Activated naive CD8-positive, alpha-beta T cell treated with anti-CD3 and anti-CD28 coated beads for 36 hours (primary cell): ENCODE data around the gene CENPN. TPM values are rescaled to one million over a fixed set of nuclear protein-coding genes. Genes with fewer than 3 reads are reported as not detected.

Experiments
- DNase-seq: peaks from one replicate; pipeline ENCODE4 v3.0.0; 2021
- H3K27ac Mint-ChIP-seq: one replicate; pipeline ENCODE4 v1.8.0; 2022; ENCODE audit warnings: mild to moderate bottlenecking, moderate library complexity, mixed read lengths
- H3K27me3 Mint-ChIP-seq: one replicate; pipeline ENCODE4 v1.8.0; 2022; ENCODE audit warnings: mild to moderate bottlenecking, mixed read lengths
- H3K36me3 Mint-ChIP-seq: one replicate; pipeline ENCODE4 v1.8.0; 2021; ENCODE audit warnings: mild to moderate bottlenecking, mixed read lengths
- H3K4me1 Mint-ChIP-seq: one replicate; pipeline ENCODE4 v1.8.0; 2021; ENCODE audit warnings: mixed read lengths
- H3K4me3 Mint-ChIP-seq: one replicate; pipeline ENCODE4 v1.8.0; 2022; ENCODE audit warnings: mild to moderate bottlenecking, moderate library complexity, mixed read lengths
- H3K9me3 Mint-ChIP-seq: one replicate; pipeline ENCODE4 v1.8.0; 2022; ENCODE audit warnings: mixed read lengths
- total RNA-seq, 2 experiments: library from RNA; stranded (reverse); gene quantifications; one replicate each; pipeline ENCODE4 v1.2.3, GENCODE V29; 2021

Gene CENPN
- total RNA-seq, 2 experiments from 2014 or later: 62.5 to 70.3 TPM

DNA sequence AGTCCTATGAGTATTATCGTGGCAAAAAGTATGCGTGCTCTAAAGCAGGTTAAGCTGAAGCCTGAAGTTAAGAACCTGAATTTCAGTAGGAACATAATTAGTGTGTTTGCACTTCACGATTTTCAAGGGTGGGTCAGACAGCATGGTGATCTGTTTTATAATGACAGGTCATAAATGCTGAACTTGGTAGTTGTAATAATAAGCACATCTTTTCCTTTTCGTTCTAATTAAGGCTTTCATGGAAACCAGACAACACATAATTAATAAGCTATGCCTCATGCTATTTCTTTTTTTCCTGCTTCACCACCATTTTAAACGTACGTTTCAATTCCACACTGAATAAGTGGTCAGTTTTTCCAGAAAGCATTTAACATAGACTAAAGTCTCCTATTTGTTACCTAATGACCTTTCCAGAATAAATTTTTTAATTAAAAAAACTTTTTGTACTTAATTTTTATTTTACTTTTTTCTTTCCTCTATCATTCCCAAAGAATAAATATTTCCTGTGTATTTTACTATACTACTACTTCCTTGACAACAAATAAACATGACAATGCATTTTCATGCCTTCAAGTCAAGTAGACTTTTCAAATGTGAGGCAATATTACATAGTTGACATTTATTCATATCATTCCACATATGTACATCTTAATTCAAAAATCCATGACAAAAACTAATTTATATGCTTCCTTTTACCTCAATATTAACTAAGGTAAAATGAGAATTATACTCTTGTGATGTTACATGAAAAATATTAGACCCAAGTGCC lies 22.7 kb upstream of the CENPN start:
- H3K9me3 Mint-ChIP-seq: no peaks in the 10 kb centered on the region
- H3K36me3 Mint-ChIP-seq: peaks cover 19% of the 10 kb centered on the region
- peaks cover 19% of the 10 kb centered on the region for H3K4me1 Mint-ChIP-seq
- no peak for DNase-seq
- no peaks in the 10 kb centered on the region for H3K27me3 Mint-ChIP-seq
- no peak overlapping the region for H3K4me3 Mint-ChIP-seq
- H3K27ac Mint-ChIP-seq: no peak overlapping the region

DNA sequence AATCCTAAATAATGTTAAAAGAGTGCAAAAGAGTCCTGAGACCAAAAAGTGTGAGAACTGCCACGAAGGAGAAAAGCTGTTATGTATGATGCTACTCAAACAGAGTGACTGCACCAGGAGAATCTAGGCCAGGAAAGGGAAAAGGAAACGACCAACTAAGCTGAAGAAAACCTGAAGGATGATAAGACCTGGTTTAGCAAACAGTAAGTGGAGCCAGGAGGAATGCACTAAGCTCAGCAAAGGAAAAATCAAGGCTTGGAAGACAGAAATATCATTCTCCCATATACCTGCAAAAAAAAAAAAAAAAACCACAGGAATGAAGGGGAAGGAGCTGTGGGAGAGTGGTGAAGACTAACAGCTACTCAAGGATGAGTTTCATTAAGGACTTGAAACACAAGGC lies 21.4 kb upstream of the CENPN start:
- Mint-ChIP-seq H3K4me3 (no peak overlapping the region), H3K27me3 (no peaks in the 10 kb centered on the region), H3K27ac (no peak overlapping the region), H3K4me1 (peaks cover 19% of the 10 kb centered on the region), H3K36me3 (peaks cover 23% of the 10 kb centered on the region), H3K9me3 (no peaks in the 10 kb centered on the region)
- no peak for DNase-seq

DNA sequence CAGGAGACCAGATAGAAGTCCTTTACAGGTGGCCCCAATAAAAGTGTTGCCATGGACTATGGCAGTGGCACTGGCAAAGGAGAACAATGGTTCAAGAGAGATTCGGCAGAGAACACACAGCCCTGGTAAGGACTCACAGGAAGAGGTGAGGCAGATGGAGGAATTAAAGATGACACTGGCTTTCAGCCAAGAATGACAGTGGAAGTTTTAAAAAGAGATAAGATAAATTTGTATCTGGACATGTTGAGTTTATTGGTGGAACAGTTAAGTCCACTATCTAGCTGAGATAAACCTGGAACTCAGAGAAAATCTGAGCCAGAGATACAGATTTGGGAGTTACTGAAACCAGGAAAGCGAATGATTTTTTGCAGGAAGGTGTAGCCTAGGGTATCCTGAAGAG lies 20.5 kb upstream of the CENPN start:
- H3K27me3 Mint-ChIP-seq: no peaks in the 10 kb centered on the region
- peaks cover 26% of the 10 kb centered on the region for H3K36me3 Mint-ChIP-seq
- peaks cover 19% of the 10 kb centered on the region for H3K4me1 Mint-ChIP-seq
- no peak overlapping the region for H3K4me3 Mint-ChIP-seq
- H3K27ac Mint-ChIP-seq: no peak overlapping the region
- DNase-seq: no peak
- H3K9me3 Mint-ChIP-seq: no peaks in the 10 kb centered on the region

DNA sequence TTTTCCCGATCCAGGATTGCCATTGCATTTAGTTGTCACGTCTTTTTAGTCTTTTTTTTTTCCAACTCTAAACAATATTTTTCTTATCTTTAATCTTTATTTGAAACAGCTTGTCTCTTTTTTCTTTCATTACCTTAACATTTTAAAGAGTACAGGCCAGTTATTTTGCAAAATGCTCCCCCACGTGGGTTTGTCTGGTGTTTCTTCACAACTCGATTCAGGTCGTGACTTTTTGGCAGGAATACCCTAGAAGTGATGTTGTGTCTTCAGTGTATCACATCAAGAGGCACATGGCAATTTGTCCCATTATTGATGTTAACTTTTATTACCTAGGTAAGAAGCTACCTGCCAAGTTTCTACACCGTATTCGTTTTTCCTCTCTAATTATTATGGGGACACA lies 18.3 kb upstream of the CENPN start:
- H3K27me3 Mint-ChIP-seq: no peaks in the 10 kb centered on the region
- H3K27ac Mint-ChIP-seq: no peak overlapping the region
- no peak for DNase-seq
- H3K9me3 Mint-ChIP-seq: no peaks in the 10 kb centered on the region
- no peak overlapping the region for H3K4me3 Mint-ChIP-seq
- peaks cover 19% of the 10 kb centered on the region for H3K4me1 Mint-ChIP-seq
- H3K36me3 Mint-ChIP-seq: peaks cover 32% of the 10 kb centered on the region

DNA sequence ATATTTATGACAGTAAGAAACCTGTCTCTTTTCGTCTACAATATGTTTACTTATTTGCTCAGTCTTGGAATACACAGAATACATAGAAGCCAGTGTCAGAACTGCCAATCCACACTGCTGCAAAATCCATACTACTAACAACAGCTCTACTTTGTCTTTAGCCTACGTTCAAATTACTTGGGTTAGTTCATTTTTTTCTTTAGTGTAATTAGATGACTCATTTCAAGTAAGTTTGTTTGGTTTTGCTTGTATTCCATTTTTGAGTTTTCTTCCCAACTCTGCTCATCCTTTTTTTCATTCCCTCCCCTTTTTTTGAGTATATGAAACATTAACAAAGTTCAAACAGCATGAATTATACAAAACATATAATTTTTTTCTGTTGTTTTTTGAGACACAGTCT lies 17.2 kb upstream of the CENPN start:
- Mint-ChIP-seq H3K36me3 (peaks cover 39% of the 10 kb centered on the region), H3K27ac (no peak overlapping the region), H3K4me1 (peaks cover 28% of the 10 kb centered on the region), H3K9me3 (no peaks in the 10 kb centered on the region), H3K4me3 (no peak overlapping the region), H3K27me3 (no peaks in the 10 kb centered on the region)
- DNase-seq: no peak

DNA sequence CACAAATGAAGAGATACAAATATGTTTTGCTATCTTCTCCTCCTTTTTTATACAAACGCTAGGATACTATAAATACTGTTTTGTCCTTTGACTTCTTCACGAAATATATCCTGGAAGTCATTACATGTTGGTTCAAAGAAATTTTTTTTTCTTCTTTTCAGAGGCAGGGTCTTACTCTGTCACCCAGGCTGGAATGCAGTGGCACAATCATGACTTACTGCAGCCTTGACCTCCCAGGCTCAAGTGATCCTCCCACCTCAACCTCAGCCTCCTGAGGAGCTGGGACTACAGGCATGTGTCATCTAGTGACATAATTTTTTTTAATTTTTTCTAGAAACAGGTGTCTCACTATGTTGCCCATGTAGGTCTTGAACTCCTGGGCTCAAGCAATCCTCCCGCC lies 16.4 kb upstream of the CENPN start:
- DNase-seq: no peak
- Mint-ChIP-seq H3K9me3 (no peaks in the 10 kb centered on the region), H3K4me3 (no peak overlapping the region), H3K27me3 (no peaks in the 10 kb centered on the region), H3K27ac (no peak overlapping the region), H3K4me1 (peaks cover 30% of the 10 kb centered on the region), H3K36me3 (peaks cover 38% of the 10 kb centered on the region)

DNA sequence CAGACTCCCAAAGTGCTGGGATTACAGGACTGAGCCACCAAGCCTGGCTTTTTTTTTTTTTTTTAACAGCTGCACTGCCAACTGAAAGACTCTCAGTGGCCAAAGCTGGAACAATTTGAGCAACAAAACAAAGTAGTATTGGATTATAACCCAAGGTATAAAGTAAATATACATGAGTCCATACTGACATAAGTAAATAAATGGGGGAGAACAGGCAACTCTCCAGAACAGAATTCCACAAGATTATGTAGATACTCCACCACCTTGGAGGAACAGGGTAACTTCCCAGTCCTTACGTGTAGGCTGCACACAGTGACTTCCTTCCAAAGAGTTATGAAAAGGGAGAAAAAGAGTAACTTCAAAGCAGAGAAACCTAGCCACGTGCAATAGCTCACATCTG lies 16.0 kb upstream of the CENPN start:
- no peak for DNase-seq
- Mint-ChIP-seq H3K9me3 (no peaks in the 10 kb centered on the region), H3K4me1 (peaks cover 30% of the 10 kb centered on the region), H3K27ac (no peak overlapping the region), H3K4me3 (no peak overlapping the region), H3K27me3 (no peaks in the 10 kb centered on the region), H3K36me3 (peaks cover 38% of the 10 kb centered on the region)

DNA sequence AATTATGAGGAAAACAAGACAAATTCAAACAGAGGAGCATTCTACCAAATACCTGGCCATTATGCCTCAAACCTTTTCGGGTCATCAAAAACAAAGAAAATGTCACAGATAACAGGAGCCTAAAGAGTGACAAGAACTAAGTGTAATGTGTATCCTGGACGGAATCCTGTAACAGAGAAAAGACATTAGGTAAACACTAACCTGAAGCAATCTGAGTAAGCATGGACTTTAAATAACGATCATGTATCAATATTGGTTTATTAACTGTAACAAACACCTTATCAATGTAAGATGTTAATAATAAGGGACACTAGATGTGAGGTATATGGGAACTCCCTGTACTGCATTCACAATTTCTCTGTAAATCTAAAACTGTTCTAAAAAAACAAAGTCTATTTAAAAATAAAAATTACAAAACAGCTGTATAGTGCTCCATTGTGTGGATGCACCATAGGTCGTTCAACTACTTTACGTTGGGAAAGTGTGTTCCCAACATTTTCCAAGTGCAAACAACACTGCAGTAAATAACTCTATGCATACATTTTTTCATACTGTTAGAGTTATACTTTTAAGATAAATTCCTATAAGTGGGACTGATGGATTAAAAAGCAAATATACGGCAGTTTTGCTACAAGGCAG lies 15.1 kb upstream of the CENPN start:
- no peaks in the 10 kb centered on the region for H3K9me3 Mint-ChIP-seq
- H3K4me1 Mint-ChIP-seq: peaks cover 28% of the 10 kb centered on the region
- no peak overlapping the region for H3K4me3 Mint-ChIP-seq
- no peaks in the 10 kb centered on the region for H3K27me3 Mint-ChIP-seq
- H3K27ac Mint-ChIP-seq: no peak overlapping the region
- peaks cover 35% of the 10 kb centered on the region for H3K36me3 Mint-ChIP-seq
- DNase-seq: no peak

DNA sequence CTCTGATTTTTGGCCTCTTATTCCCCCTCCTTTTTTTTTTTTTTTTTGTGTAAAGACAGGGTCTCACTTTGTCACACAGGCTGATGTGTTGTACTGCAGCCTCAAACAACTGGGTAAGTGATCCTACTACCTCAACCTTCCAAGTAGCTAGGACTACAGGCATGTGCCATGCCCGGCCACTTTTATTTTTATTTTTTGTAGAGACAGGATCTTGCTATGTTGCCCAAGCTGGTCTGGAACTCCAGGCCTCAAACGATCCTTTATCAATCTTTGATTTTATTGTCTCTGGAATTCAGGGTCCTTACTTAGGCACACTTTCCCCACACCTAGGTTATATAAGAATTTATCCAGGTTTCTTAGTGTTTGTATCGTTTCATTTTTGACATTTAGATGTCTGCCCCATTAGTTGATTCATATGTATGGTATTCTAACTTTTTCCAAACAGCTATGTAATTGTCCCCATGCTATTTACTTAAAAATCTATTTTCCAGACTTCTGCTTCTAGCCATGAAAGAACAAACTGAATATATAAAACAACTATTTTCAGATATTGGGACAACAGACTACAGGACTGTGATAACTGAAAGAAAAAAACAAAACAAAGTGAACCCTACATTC lies 14.2 kb upstream of the CENPN start:
- Mint-ChIP-seq H3K4me1 (peaks cover 29% of the 10 kb centered on the region), H3K27ac (no peak overlapping the region), H3K27me3 (no peaks in the 10 kb centered on the region), H3K36me3 (peaks cover 35% of the 10 kb centered on the region), H3K9me3 (no peaks in the 10 kb centered on the region), H3K4me3 (no peak overlapping the region)
- no peak for DNase-seq

DNA sequence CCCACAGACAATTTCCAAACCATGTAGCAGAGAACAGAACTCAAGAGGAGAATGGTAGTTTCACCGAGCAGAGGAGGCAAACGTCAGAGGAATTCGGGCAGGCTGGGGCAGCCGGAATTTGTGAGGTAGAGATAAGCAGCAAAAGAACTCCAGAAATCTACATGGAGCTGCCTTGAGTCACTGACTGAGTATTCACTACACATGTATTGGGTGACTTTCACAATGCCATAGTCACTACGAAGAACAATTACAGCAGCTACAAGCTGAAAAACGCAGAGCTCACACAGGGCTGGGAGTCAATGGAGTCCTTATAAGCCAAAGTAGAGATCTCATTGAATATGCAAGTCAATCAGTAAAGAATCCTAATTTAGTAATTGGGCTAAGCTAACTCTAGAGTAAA lies 13.7 kb upstream of the CENPN start:
- Mint-ChIP-seq H3K36me3 (peaks cover 38% of the 10 kb centered on the region), H3K27ac (no peak overlapping the region), H3K4me3 (no peak overlapping the region), H3K9me3 (no peaks in the 10 kb centered on the region), H3K4me1 (peaks cover 29% of the 10 kb centered on the region), H3K27me3 (no peaks in the 10 kb centered on the region)
- DNase-seq: no peak

DNA sequence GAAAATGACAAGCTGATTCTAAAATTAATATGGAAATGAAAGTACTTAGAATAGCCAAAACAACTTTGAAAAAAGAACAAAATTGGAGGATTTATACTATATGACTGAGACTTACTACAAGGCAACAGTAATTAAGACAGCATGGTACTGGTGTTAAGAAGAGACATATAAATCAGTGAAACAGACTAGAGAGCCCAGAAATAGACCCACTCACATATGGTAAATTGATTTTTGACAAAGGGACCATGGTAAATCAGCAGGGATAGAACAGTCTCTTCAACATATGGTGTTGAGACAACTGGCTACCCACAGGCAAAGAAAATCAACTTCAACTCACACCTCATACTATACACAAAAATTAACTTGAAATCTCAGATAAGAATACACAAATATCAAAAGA lies 13.2 kb upstream of the CENPN start:
- Mint-ChIP-seq H3K4me1 (peaks cover 34% of the 10 kb centered on the region), H3K36me3 (peaks cover 39% of the 10 kb centered on the region), H3K27ac (no peak overlapping the region)

DNA sequence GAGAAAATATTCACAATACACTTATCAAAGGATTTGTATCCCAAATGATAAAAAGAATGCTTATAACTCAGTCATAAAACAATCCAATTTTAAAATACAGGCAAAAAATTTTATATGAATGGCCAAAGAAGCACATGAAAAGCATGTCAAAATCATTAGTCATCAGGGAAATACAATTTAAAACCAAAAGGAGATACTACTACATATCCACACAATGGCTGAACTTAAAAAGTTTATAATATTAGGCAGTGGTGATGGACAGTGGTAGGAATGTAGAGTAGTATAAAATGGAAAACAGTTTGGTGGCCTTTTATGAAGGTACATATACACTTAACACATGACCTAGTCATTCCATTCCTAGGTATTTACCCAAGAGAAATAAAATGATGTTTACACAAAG lies 12.6 kb upstream of the CENPN start:
- Mint-ChIP-seq H3K36me3 (peaks cover 42% of the 10 kb centered on the region), H3K27ac (no peak overlapping the region), H3K4me1 (peaks cover 40% of the 10 kb centered on the region), H3K27me3 (no peaks in the 10 kb centered on the region), H3K9me3 (peaks cover 4% of the 10 kb centered on the region), H3K4me3 (no peak overlapping the region)
- no peak for DNase-seq

More for the DNA sequence above, 13.2 kb upstream of the CENPN start:
- no peaks in the 10 kb centered on the region for H3K9me3 Mint-ChIP-seq
- H3K27me3 Mint-ChIP-seq: no peaks in the 10 kb centered on the region
- H3K4me3 Mint-ChIP-seq: no peak overlapping the region
- DNase-seq: no peak

DNA sequence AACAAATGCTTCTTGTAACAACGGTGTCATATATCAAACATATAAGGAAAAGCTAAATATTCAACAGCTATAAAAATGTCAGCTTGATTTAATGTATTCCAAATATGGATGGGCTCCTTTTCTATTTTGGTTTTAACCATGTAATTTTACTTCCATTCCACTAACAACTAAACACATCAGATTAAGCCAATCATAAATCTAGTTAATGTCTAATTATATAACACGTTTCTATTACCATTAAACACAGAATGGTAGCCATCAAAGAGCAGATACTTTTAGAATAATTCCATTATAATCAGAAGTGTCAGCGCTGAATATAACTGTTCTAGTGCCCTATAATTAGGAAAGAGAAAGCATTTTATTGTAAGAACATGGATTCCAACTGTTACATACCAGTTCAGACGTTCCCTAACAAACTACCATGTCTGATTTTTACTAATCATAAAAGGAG lies 10.3 kb upstream of the CENPN start:
- peaks cover 50% of the 10 kb centered on the region for H3K36me3 Mint-ChIP-seq
- H3K4me1 Mint-ChIP-seq: peaks cover 51% of the 10 kb centered on the region
- no peak for DNase-seq
- no peaks in the 10 kb centered on the region for H3K27me3 Mint-ChIP-seq
- peaks cover 8% of the 10 kb centered on the region for H3K9me3 Mint-ChIP-seq
- peak overlapping the region; percentile 68 for H3K4me3 Mint-ChIP-seq
- peak overlapping the region; percentile 91 for H3K27ac Mint-ChIP-seq

DNA sequence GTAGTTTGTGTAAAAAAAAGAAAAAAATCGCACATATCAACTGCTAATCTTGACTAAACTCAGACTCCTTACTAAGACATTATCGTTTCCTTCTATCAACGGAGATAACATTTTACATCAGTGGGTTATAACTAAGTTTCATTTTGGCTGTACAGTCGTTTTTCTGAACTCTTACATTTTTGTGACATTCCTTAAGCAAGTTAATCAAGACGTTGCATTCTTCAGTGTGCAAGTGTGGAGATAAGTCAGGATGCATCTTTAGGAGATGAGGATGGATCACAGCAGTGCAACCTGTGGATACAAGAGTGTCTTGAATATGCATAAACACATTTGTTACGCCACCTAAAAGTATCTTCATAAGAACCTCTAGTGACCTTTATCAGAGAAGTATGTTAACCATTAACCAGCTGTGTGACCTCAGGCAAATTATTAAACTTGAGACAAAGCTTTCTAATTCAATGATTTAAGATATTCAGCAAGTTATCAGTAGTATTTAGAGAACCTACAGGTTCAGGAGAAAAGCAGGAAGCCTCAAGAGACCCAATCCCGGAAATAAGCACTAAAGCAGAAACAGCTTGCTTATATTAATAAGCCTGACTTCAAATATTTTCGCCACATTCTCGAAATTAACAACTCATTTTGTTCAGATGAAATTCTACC lies 9.7 kb upstream of the CENPN start:
- H3K4me3 Mint-ChIP-seq: peak overlapping the region; percentile 68
- peaks cover 54% of the 10 kb centered on the region for H3K4me1 Mint-ChIP-seq
- peaks cover 53% of the 10 kb centered on the region for H3K36me3 Mint-ChIP-seq
- peaks cover 8% of the 10 kb centered on the region for H3K9me3 Mint-ChIP-seq
- DNase-seq: no peak
- peak overlapping the region; percentile 91 for H3K27ac Mint-ChIP-seq
- no peaks in the 10 kb centered on the region for H3K27me3 Mint-ChIP-seq

DNA sequence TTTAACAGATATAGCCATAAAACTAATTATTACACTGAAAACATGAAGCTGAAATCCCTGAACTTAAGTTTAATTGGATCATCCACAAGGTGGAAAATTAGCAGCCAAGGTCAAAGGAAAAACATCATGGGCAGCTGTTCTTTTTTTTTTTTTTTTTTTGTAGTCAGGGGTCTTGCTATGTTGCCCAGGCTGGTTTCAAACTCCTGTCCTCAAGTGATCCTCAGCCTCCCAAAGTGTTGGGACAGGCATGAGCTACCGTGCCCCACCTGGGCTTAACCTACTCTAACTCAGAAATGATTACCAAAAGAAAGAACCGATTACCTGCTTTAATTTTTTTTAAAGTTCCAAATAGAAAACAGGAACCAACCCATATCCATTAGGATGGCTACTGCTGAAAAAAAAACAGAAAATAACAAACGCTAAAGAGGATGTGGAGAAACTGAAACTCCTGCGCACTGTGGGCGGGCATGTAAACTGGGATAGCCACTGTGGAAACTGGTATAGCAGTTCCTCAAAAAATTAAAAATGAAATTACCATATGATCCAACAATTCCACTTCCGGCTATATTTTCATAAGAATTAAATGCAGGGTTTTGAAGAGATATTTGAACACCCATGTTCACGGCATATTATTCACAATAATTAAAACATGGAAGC lies 8.9 kb upstream of the CENPN start:
- Mint-ChIP-seq H3K36me3 (peaks cover 54% of the 10 kb centered on the region), H3K4me1 (peaks cover 57% of the 10 kb centered on the region), H3K4me3 (peak overlapping the region; percentile 32)

More for the DNA sequence above, 8.9 kb upstream of the CENPN start:
- H3K27ac Mint-ChIP-seq: no peak overlapping the region
- H3K9me3 Mint-ChIP-seq: peaks cover 8% of the 10 kb centered on the region
- H3K27me3 Mint-ChIP-seq: no peaks in the 10 kb centered on the region
- no peak for DNase-seq
